Measurements from ENCODE around the gene SMARCAL1.

GRCh38 chr2:216431531-216431856, 19.2 kb downstream of the SMARCAL1 start:
- TF ChIP-seq, protein P1, sequence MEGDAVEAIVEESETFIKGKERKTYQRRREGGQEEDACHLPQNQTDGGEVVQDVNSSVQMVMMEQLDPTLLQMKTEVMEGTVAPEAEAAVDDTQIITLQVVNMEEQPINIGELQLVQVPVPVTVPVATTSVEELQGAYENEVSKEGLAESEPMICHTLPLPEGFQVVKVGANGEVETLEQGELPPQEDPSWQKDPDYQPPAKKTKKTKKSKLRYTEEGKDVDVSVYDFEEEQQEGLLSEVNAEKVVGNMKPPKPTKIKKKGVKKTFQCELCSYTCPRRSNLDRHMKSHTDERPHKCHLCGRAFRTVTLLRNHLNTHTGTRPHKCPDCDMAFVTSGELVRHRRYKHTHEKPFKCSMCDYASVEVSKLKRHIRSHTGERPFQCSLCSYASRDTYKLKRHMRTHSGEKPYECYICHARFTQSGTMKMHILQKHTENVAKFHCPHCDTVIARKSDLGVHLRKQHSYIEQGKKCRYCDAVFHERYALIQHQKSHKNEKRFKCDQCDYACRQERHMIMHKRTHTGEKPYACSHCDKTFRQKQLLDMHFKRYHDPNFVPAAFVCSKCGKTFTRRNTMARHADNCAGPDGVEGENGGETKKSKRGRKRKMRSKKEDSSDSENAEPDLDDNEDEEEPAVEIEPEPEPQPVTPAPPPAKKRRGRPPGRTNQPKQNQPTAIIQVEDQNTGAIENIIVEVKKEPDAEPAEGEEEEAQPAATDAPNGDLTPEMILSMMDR (IDR thresholded peaks at IDR 0.05): no peak
- TF ChIP-seq POLR2AphosphoS5 (IDR thresholded peaks at IDR 0.05): no peak

Measured in esophagus muscularis mucosa (tissue), 3 donors.